GM23338 (cell line): ENCODE data around the gene ACSL3.

Experiments
- CTCF ChIP-seq, 2 experiments: fragments of 200-600 bp in 1 of 2; sonication (generic) in 1 of 2; conservative IDR thresholded peaks; 2 replicates each; pipeline versions ENCODE4 v1.5.1 to v1.6.1; 2016 to 2017; ENCODE audit warnings: antibody characterized with exemption in 2 of 2, low read depth in 2 of 2, mild to moderate bottlenecking in 2 of 2, moderate library complexity in 1 of 2
- ETS1 ChIP-seq: IDR thresholded peaks from 2 replicates; pipeline ENCODE4 v1.6.1; 2016; ENCODE audit warnings: antibody characterized with exemption
- EZH2 ChIP-seq: fragments of 200-600 bp; sonication (generic); IDR thresholded peaks from one replicate; pipeline ENCODE4 v1.8.0; 2017; ENCODE audit warnings: antibody characterized with exemption, mild to moderate bottlenecking, low read depth; ENCODE audit not compliant: unreplicated experiment
- EZH2phosphoT487 ChIP-seq: fragments of 200-600 bp; sonication (generic); IDR thresholded peaks from one replicate; pipeline ENCODE4 v1.8.1; 2018; ENCODE audit warnings: antibody characterized with exemption; ENCODE audit not compliant: unreplicated experiment

- TF ChIP-seq CTCF (conservative IDR thresholded peaks at IDR 0.05; ENCODE audit: low read depth in 2 of 2) (no peak), EZH2phosphoT487 (no peak), ETS1 (no peak), EZH2 (no peak)
These were observed 108.7 kb downstream of the ACSL3 start for GRCh38 chr2:222969491-222969890.
